K562 (cell line): Measurements from ENCODE around the gene LINGO3. TPM values are rescaled to one million over a fixed set of nuclear protein-coding genes. Genes with fewer than 3 reads are reported as not detected.

Experiments
- CAMTA2 ChIP-seq: fragments of 250-450 bp; sonication (Bioruptor Pico); conservative IDR thresholded peaks from 2 replicates; pipeline ENCODE4 v1.5.1; 2022
- CREB3L1 ChIP-seq: fragments of 450-650 bp; IDR thresholded peaks from 2 replicates; pipeline ENCODE4 v1.6.1; 2014; ENCODE audit warnings: low read depth, mild to moderate bottlenecking, moderate library complexity, borderline replicate concordance
- CUX1 ChIP-seq: fragments of 200-800 bp; sonication (Bioruptor generic); IDR thresholded peaks from 2 replicates; pipeline ENCODE4 v1.6.1; 2016; ENCODE audit warnings: missing genetic modification characterization, missing compliant biosample characterization
- polyA plus RNA-seq, 8 experiments: library from polyadenylated mRNA; depleted of rRNA in 4 of 8; stranded (reverse) in 5 of 8; unstranded in 3 of 8; fragments of >200 nt; fragmentation: Nextera tagmentation in 2 of 8; fragmentation: Illumina TruSeq in 1 of 8; extraction: Ambion mirVana in 2 of 8; extraction: Trizol in 1 of 8; gene quantifications; 2 replicates each; pipeline versions ENCODE4 v1.2.1 to v1.2.3, GENCODE V29; 2011 to 2014; ENCODE audit warnings: inconsistent platforms in 1 of 8, missing spikeins in 1 of 8
- total RNA-seq, 7 experiments: library from RNA; depleted of rRNA in 6 of 7; stranded (reverse); fragments of >200 nt in 6 of 7; fragmentation: Illumina TruSeq in 2 of 7; extraction: Trizol in 2 of 7; gene quantifications; 2 replicates each; pipeline versions ENCODE4 v1.2.1 to v1.2.3, GENCODE V29; 2011 to 2021; ENCODE audit warnings: low replicate concordance in 1 of 7

Gene LINGO3
- total and polyA plus RNA-seq, 9 of the 15 experiments (the other 6 are each of a cell fraction or from before 2014, with no cell fraction given) = 0.03 to 0.05 (median 0.03) TPM; not detected in 6

GRCh38 chr19:2305452-2306280 is 2.3 kb downstream of the LINGO3 start (continued):
- TF ChIP-seq CUX1 (CRISPR knock-in tag) (no peak), CAMTA2 (CRISPR knock-in tag) (no peak), CREB3L1 (no peak)
